BE2C (cell line): ENCODE results near the gene EZH1.
"Not testable (repeated sequence)": the region's sequence is repeated elsewhere in the genome, so short reads cannot be mapped to it uniquely, and the experiment has no call there.

Experiments used
- DNase-seq: peaks from one replicate; pipeline ENCODE4 v3.0.0-alpha.2; 2020
- H3K27me3 ChIP-seq: fragments of 250-450 bp; sonication (Bioruptor Pico); 2 replicates; pipeline ENCODE4 v1.5.1; 2020; ENCODE audit warnings: mild to moderate bottlenecking
- H3K36me3 ChIP-seq: fragments of 250-450 bp; sonication (Bioruptor Pico); 2 replicates; pipeline ENCODE4 v1.5.1; 2020; ENCODE audit warnings: mild to moderate bottlenecking
- H3K4me1 ChIP-seq: fragments of 250-450 bp; sonication (Bioruptor Pico); 2 replicates; pipeline ENCODE4 v1.5.1; 2020
- H3K4me3 ChIP-seq: 2 replicates; pipeline ENCODE4 v1.5.1; 2011; ENCODE audit warnings: low read depth, low read length
- H3K9me3 ChIP-seq: fragments of 250-450 bp; sonication (Bioruptor Pico); 2 replicates; pipeline ENCODE4 v1.5.1; 2020
- CTCF ChIP-seq: IDR thresholded peaks from 2 replicates; pipeline ENCODE4 v1.5.1; 2012; ENCODE audit warnings: mild to moderate bottlenecking, low read depth, low read length

The EZH1 gene

GRCh38 chr17:42774066-42774745 lies 29.4 kb upstream of the EZH1 start:
- Histone ChIP-seq H3K9me3 (no peaks in the 10 kb centered on the region), H3K27me3 (no peaks in the 10 kb centered on the region), H3K4me3 (peak overlapping the region; percentile 88), H3K4me1 (peaks cover 3% of the 10 kb centered on the region; the same call in 1 of the 2 replicates), H3K36me3 (peaks cover 18% of the 10 kb centered on the region)
- DNase-seq: no peak
- TF ChIP-seq CTCF: no peak

GRCh38 chr17:42773290-42774035 lies 28.6 kb upstream of the EZH1 start, which contains the start of gene VPS25:
Gene VPS25, plus strand, starts transcription at chr17:42773449. Its CDS starts 27 bp downstream, at chr17:42773476.
- Histone ChIP-seq H3K9me3 (no peaks in the 10 kb centered on the region), H3K27me3 (no peaks in the 10 kb centered on the region; the same call in 1 of the 2 replicates), H3K4me3 (peak within 1 kb of the TSS; percentile 88), H3K36me3 (peaks cover 18% of the 10 kb centered on the region), H3K4me1 (peaks cover 3% of the 10 kb centered on the region; the same call in 1 of the 2 replicates)
- DNase-seq: peak; percentile 79
- TF ChIP-seq CTCF: peak; percentile 44

GRCh38 chr17:42772945-42773289 lies 28.1 kb upstream of the EZH1 start:
- H3K4me1 ChIP-seq: peaks cover 3% of the 10 kb centered on the region; the same call in 1 of the 2 replicates
- H3K9me3 ChIP-seq: no peaks in the 10 kb centered on the region
- H3K4me3 ChIP-seq: peak overlapping the region; percentile 88
- TF ChIP-seq CTCF: no peak
- H3K27me3 ChIP-seq: no peaks in the 10 kb centered on the region; the same call in 1 of the 2 replicates
- H3K36me3 ChIP-seq: peaks cover 18% of the 10 kb centered on the region
- no peak for DNase-seq

GRCh38 chr17:42769964-42770363 lies 25.1 kb upstream of the EZH1 start:
- H3K9me3 ChIP-seq, H3K27me3 ChIP-seq, DNase-seq, H3K4me1 ChIP-seq, H3K4me3 ChIP-seq, H3K36me3 ChIP-seq: not testable (repeated sequence)

GRCh38 chr17:42768006-42768405 lies 23.2 kb upstream of the EZH1 start:
- not testable (repeated sequence) for H3K4me1 ChIP-seq, H3K4me3 ChIP-seq, H3K27me3 ChIP-seq, H3K36me3 ChIP-seq, H3K9me3 ChIP-seq, DNase-seq

- H3K36me3 ChIP-seq: no peaks in the 10 kb centered on the region
- no peak for TF ChIP-seq CTCF
- H3K4me1 ChIP-seq: peaks cover 8% of the 10 kb centered on the region
Observed at GRCh38 chr17:42767512-42767911, 22.7 kb upstream of the EZH1 start.

GRCh38 chr17:42766124-42766523 lies 21.3 kb upstream of the EZH1 start:
- Histone ChIP-seq H3K27me3 (no peaks in the 10 kb centered on the region; the same call in none of the 2 replicates), H3K4me3 (no peak overlapping the region), H3K4me1 (peaks cover 9% of the 10 kb centered on the region), H3K9me3 (no peaks in the 10 kb centered on the region), H3K36me3 (no peaks in the 10 kb centered on the region)
- TF ChIP-seq CTCF: no peak
- no peak for DNase-seq

More at GRCh38 chr17:42767512-42767911, 22.7 kb upstream of the EZH1 start:
- H3K9me3 ChIP-seq: no peaks in the 10 kb centered on the region
- H3K27me3 ChIP-seq: no peaks in the 10 kb centered on the region; the same call in 1 of the 2 replicates
- no peak overlapping the region for H3K4me3 ChIP-seq
- DNase-seq: no peak
